ENCODE measurements around the gene TUSC2. TPM values are rescaled to one million over a fixed set of nuclear protein-coding genes. Genes with fewer than 3 reads are reported as not detected.

Gene TUSC2
- total RNA-seq, 1 donor from 2014 or later = 29.4 TPM

- H3K36me3 ChIP-seq = peaks cover 16% of the 10 kb centered on the region
- peak; percentile 78 for DNase-seq
- H3K4me3 ChIP-seq = no peak overlapping the region
- intact Hi-C loops (cut with DNase I) = no loop called here
- peak; percentile 57 for TF ChIP-seq CTCF (IDR thresholded peaks at IDR 0.05)
- ATAC-seq = peak; percentile 2 to 4
- peaks cover 52% of the 10 kb centered on the region for H3K4me1 ChIP-seq
- no peak overlapping the region for H3K27ac ChIP-seq
- H3K27me3 ChIP-seq (ENCODE audit: low read depth) = no peaks in the 10 kb centered on the region
- no peaks in the 10 kb centered on the region for H3K9me3 ChIP-seq
Observed at GRCh38 chr3:50347187-50347813, 19.3 kb upstream of the TUSC2 start.

GRCh38 chr3:50345586-50346234 is 17.7 kb upstream of the TUSC2 start, which contains the start of gene ZMYND10:
Gene ZMYND10, minus strand, starts transcription at chr3:50345732. Its CDS starts 153 bp downstream, at chr3:50345579.
- no peak for TF ChIP-seq CTCF (IDR thresholded peaks at IDR 0.05)
- ATAC-seq (peak; percentile 41 to 55), DNase-seq (peak; percentile 84)
- H3K9me3 ChIP-seq = no peaks in the 10 kb centered on the region
- H3K4me1 ChIP-seq = peaks cover 51% of the 10 kb centered on the region
- intact Hi-C loops (cut with DNase I) = no loop called here
- H3K27me3 ChIP-seq (ENCODE audit: low read depth) = no peaks in the 10 kb centered on the region
- H3K27ac ChIP-seq = peak within 1 kb of the TSS; percentile 59
- H3K36me3 ChIP-seq = peaks cover 16% of the 10 kb centered on the region
- H3K4me3 ChIP-seq = peak within 1 kb of the TSS; percentile 49

DNA sequence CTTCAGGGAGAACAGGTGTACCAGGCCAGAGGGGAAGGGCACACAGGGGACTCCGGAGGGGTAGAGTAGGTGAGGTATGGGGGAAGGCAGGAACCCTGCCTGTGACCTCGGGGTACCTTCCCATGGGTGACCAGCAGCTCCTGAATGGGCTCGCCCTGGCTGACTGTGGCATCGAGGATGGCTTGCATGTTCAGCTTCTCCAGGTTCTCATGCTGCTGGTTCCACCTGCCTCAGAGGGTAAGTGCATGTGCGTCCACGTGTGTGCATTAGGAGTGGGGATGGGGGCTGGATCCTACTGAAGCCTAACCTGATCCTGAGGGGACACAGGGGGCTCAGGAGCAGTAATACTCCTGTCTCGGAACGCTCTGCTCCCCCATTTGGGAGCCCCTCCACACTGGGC is 17.0 kb upstream of the TUSC2 start:
- intact Hi-C loops (cut with DNase I) = no loop called here
- Histone ChIP-seq H3K27ac (no peak overlapping the region), H3K9me3 (no peaks in the 10 kb centered on the region), H3K27me3 (ENCODE audit: low read depth) (no peaks in the 10 kb centered on the region), H3K4me1 (peaks cover 53% of the 10 kb centered on the region), H3K4me3 (peak overlapping the region; percentile 49), H3K36me3 (peaks cover 16% of the 10 kb centered on the region)
- DNase-seq (no peak), ATAC-seq (no peak)
- TF ChIP-seq CTCF (IDR thresholded peaks at IDR 0.05) = no peak

DNA sequence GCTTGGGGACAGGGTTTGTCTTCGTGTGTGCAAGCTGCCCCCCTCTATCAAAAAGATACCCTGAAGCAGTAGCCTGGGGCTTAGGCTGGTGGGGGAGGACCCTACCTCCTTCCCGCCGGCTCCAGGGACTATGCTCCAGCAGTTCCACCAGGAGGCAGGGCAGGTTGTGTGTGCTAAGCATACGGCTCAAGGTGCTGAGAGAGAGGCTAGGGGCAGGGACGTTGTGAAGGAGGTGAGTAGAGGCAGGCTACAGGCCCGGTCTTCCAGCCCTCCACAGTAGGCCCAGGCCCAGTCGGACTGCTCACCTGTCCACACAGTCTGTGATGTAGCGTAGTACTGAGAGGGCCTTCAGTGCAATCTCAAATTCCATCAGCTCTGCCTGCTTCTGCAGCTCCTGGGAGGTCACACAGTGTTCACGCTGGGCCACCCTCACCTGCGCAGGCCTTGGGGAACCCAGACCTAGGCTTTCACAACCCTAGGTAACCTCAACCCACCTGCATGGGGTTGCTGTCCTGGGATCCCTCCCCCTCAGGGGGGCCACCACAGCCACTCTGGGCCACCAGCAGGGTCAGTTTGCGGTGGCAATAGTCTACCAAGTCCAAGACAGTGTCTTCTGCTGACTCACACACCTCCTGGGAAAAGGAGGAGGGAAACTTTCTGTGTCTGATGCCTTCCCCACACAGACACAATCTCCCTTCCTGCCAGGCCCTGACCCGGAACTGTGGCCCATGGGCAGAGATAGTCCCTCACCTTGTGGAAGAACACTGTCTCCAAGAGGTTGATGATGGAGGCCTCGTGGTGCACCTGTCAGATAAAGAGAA is 15.0 kb upstream of the TUSC2 start:
- Histone ChIP-seq H3K27ac (no peak overlapping the region), H3K36me3 (peaks cover 7% of the 10 kb centered on the region), H3K4me3 (no peak overlapping the region), H3K9me3 (no peaks in the 10 kb centered on the region), H3K4me1 (peaks cover 60% of the 10 kb centered on the region), H3K27me3 (ENCODE audit: low read depth) (no peaks in the 10 kb centered on the region)
- no peak for ATAC-seq
- TF ChIP-seq CTCF (IDR thresholded peaks at IDR 0.05) = no peak
- intact Hi-C loops (cut with DNase I) = no loop called here
- DNase-seq = no peak

DNA sequence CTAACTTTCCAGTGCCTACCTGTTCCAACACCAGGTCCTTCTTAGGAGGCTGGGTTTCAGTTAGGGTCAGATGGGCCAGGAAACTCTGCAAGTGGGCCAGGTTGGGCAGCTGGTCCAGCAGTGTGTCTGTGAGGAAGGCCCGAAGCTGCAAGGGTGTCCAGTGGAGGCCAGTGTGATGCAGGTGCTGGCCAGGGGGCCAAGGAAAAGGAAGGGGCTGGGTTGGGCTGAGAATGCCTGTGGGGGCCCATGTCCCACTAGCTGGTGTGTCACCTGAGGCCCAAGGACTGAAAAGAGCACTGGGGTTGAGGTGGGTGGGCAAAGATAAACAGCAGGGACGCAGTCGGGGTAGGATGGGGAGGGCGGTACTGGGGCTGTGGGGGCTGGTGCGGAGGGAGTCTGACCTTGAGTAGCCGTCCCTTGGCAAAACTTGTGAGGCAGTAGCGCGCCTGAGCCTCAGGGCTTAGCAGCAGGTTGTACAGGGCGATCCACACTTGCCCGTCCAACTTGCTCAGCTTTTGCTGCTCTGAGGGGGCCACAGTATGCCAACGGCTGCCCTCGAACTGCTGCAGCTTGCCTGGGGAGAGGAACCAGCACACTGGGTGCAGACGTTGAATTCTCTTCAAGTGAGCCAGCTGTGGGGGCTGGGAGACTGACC is 14.1 kb upstream of the TUSC2 start:
- no peaks in the 10 kb centered on the region for H3K27me3 ChIP-seq (ENCODE audit: low read depth)
- intact Hi-C loops (cut with DNase I) = no loop called here
- peaks cover 63% of the 10 kb centered on the region for H3K4me1 ChIP-seq
- no peak for ATAC-seq
- peak overlapping the region; percentile 84 for H3K4me3 ChIP-seq
- no peaks in the 10 kb centered on the region for H3K9me3 ChIP-seq
- H3K27ac ChIP-seq = peak overlapping the region; percentile 98
- no peak for DNase-seq
- H3K36me3 ChIP-seq = no peaks in the 10 kb centered on the region
- TF ChIP-seq CTCF (IDR thresholded peaks at IDR 0.05) = no peak
